GM13977 (cell line): ENCODE results near the gene BNC2.
"Not testable (repeated sequence)": the region's sequence is repeated elsewhere in the genome, so short reads cannot be mapped to it uniquely, and the experiment has no call there.

Source experiments
- DNase-seq: peaks from one replicate; pipeline ENCODE4 v3.0.0; 2012; ENCODE audit warnings: low spot score
- CTCF ChIP-seq: IDR thresholded peaks from 2 replicates; pipeline ENCODE4 v1.5.1; 2012; ENCODE audit warnings: mild to moderate bottlenecking, control low read depth; ENCODE audit not compliant: insufficient read depth; ENCODE audit errors: extremely low read depth, missing control alignments
- in situ Hi-C: fragments of 300-500 bp; cut with MboI; formaldehyde crosslinking; loops from one replicate; pipeline ENCODE4 v1.12.0; 2022; ENCODE audit warnings: low sequenced_read_pairs, low pct_unique_long_range_greater_than_20kb, mixed read lengths, inconsistent platforms; ENCODE audit not compliant: unreplicated experiment

The BNC2 gene

GRCh38 chr9:16883586-16883985 lies 13.1 kb upstream of the BNC2 start:
- DNase-seq, result no peak
- in situ Hi-C loops, result no loop called here
- no peak for TF ChIP-seq CTCF

- DNase-seq, in situ Hi-C loops: not testable (repeated sequence)
These were observed 12.0 kb upstream of the BNC2 start for GRCh38 chr9:16882440-16882839.

- TF ChIP-seq CTCF, result no peak
- DNase-seq, result no peak
- in situ Hi-C loops, result no loop called here
These were observed 8.9 kb upstream of the BNC2 start for GRCh38 chr9:16879416-16879815.

- in situ Hi-C loops, result no loop called here
- no peak for TF ChIP-seq CTCF
- no peak for DNase-seq
These were observed 6.8 kb upstream of the BNC2 start for GRCh38 chr9:16877256-16877655.

GRCh38 chr9:16873126-16873802 lies 2.8 kb upstream of the BNC2 start:
- no peak for TF ChIP-seq CTCF
- in situ Hi-C loops, result no loop called here
- no peak for DNase-seq

- no peak for TF ChIP-seq CTCF
- peak; percentile 33 for DNase-seq
- in situ Hi-C loops, result no loop called here
These were observed 1.1 kb upstream of the BNC2 start for GRCh38 chr9:16871336-16872151.
